T-helper 2 cell treated with Interferon-gamma antibody and Interleukin-4, amounts not matched to agents 100 ng/mL and 5 ng/mL, for 36 hours (primary cell): Measurements from ENCODE around the gene CH25H. TPM values are rescaled to one million over a fixed set of nuclear protein-coding genes. Genes with fewer than 3 reads are reported as not detected.
"Not testable (repeated sequence)": the region's sequence is repeated elsewhere in the genome, so short reads cannot be mapped to it uniquely, and the experiment has no call there.

Experiments
- intact Hi-C: fragments of 100-400 bp; cut with micrococcal nuclease; formaldehyde crosslinking; loops from one replicate; pipeline ENCODE4 v1.15.1; 2023
- total RNA-seq: library from RNA; stranded (reverse); gene quantifications from 2 replicates; pipeline ENCODE4 v1.2.3, GENCODE V29; 2022

CH25H gene
- total RNA-seq: not detected in 2 replicates

GRCh38 chr10:89207181-89207800 is at the start of gene CH25H:
CH25H (minus strand) TSS chr10:89207317; CDS start chr10:89207292, 25 bp downstream.
- intact Hi-C loops: loop anchor here (1.0 kb wide), 1 partner anchor 44 kb away; no protein-coding TSS in a partner anchor

- intact Hi-C loops: no loop called here
Observed at GRCh38 chr10:89256340-89256739, 49.2 kb upstream of the CH25H start.

- intact Hi-C loops: no loop called here
Observed at GRCh38 chr10:89255793-89256192, 48.7 kb upstream of the CH25H start.

GRCh38 chr10:89255091-89255579 is 48.0 kb upstream of the CH25H start:
- intact Hi-C loops: not testable (repeated sequence)

- intact Hi-C loops: loop anchor here (5.0 kb wide), 1 partner anchor 390 kb away; no protein-coding TSS in a partner anchor
Observed at GRCh38 chr10:89252225-89252585, 45.1 kb upstream of the CH25H start.

- intact Hi-C loops: loop anchor here (2.0 to 5.0 kb wide), 4 partner anchors 35 to 449 kb away; partner anchors contain the start of genes IFIT5 and KIF20B
Observed at GRCh38 chr10:89251409-89252224, 44.5 kb upstream of the CH25H start, which contains the start of gene LIPA. LIPA (minus strand) TSS chr10:89251775; CDS start chr10:89247648, 4,127 bp downstream.

- intact Hi-C loops: loop anchor here (2.0 to 5.0 kb wide), 4 partner anchors 34 to 450 kb away; partner anchors contain the start of genes IFIT5 and KIF20B
Observed at GRCh38 chr10:89250865-89251408, 43.8 kb upstream of the CH25H start.

- intact Hi-C loops: no loop called here
Observed at GRCh38 chr10:89248990-89249389, 41.9 kb upstream of the CH25H start.

- intact Hi-C loops: not testable (repeated sequence)
Observed at GRCh38 chr10:89247623-89248022, 40.5 kb upstream of the CH25H start.

GRCh38 chr10:89245802-89246201 is 38.7 kb upstream of the CH25H start:
- intact Hi-C loops: no loop called here

- intact Hi-C loops: no loop called here
Observed at GRCh38 chr10:89242840-89243568, 35.9 kb upstream of the CH25H start.

- intact Hi-C loops: no loop called here
Observed at GRCh38 chr10:89242345-89242684, 35.2 kb upstream of the CH25H start.

- intact Hi-C loops: no loop called here
Observed at GRCh38 chr10:89241486-89242344, 34.6 kb upstream of the CH25H start.

- intact Hi-C loops: no loop called here
Observed at GRCh38 chr10:89241026-89241425, 33.9 kb upstream of the CH25H start.

- intact Hi-C loops: no loop called here
Observed at GRCh38 chr10:89240519-89240918, 33.4 kb upstream of the CH25H start.

- intact Hi-C loops: no loop called here
Observed at GRCh38 chr10:89238956-89239644, 32.0 kb upstream of the CH25H start.

- intact Hi-C loops: no loop called here
Observed at GRCh38 chr10:89237849-89238248, 30.7 kb upstream of the CH25H start.

- intact Hi-C loops: no loop called here
Observed at GRCh38 chr10:89236226-89236797, 29.2 kb upstream of the CH25H start.

- intact Hi-C loops: no loop called here
Observed at GRCh38 chr10:89235073-89235798, 28.1 kb upstream of the CH25H start.
